Activated naive CD4-positive, alpha-beta T cell treated with anti-CD3 and anti-CD28 coated beads, Interleukin-2, amount 50 U/mL, for 24 hours (primary cell): ENCODE results near the gene COL8A2.
A peak's percentile ranks its signal among the peaks of the same experiment; 100 is the strongest.

Experiments
- H3K27ac Mint-ChIP-seq: one replicate; pipeline ENCODE4 v1.8.0; 2021; ENCODE audit warnings: mild to moderate bottlenecking, mixed read lengths
- H3K27me3 Mint-ChIP-seq: one replicate; pipeline ENCODE4 v1.8.0; 2021; ENCODE audit warnings: mixed read lengths
- H3K36me3 Mint-ChIP-seq: one replicate; pipeline ENCODE4 v1.8.0; 2021; ENCODE audit warnings: mixed read lengths
- H3K4me1 Mint-ChIP-seq: one replicate; pipeline ENCODE4 v1.8.0; 2021; ENCODE audit warnings: mixed read lengths
- H3K4me3 Mint-ChIP-seq: one replicate; pipeline ENCODE4 v1.8.0; 2021; ENCODE audit warnings: mild to moderate bottlenecking, mixed read lengths
- H3K9me3 Mint-ChIP-seq: one replicate; pipeline ENCODE4 v1.8.0; 2021; ENCODE audit warnings: mixed read lengths

COL8A2 gene

DNA sequence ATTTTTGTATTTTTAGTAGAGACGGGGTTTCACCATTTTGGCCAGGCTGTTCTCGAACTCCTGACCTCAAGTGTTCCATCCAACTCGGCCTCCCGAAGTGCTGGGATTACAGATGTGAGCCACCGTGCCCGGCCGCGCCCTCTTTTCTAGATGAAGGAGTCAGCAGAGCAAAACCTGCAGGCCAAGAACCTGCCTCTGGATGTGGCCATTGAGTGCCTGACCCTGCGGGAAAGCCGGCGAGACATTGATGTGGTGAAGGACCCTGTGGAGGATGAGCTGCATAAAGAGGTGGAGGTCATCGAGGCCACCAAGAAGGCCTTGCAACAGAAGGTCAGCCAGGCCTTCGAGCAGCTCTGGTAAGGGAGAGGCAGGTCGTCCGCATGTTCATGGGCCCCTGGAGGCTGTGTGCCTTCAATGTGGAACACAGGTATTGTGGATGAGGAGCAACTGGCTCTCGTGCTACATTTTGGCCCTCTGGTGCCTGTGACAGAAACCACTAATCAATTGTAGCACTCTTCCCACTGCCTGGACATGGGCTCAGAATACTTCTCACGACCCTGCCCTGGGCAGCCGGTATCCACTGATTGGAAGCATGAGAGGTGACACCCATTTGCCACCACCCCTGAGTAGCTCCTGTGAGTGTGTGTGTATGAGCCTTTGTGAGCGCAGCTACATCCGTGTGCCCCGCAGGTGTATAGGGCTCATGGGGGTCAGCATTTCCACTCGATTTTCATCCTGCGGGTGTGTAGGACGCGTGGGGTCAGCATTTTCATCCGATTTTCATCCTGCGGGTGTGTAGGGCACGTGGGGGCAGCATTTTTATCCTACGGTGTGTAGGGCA is 39.1 kb downstream of the COL8A2 start:
- peak overlapping the region; percentile 59 for H3K27ac Mint-ChIP-seq

DNA sequence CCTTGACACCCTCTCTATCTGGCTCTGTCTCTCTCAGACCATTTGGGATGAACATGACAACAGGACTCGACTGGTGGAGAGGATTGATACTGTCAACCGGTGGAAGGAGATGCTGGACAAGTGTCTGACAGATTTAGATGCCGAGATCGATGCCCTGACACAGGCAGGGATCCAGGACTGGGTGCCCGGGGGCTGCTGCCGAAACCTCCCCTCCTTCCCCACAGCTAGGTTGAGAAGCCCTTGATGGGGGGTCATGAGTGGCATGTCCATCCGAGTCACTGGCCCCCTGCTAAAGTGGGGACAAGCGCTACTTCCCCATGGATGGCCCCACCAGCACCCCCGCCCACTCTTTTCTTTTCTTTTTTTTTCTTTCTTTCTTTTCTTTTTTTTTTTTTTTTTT is 39.9 kb downstream of the COL8A2 start:
- no peak overlapping the region for H3K4me3 Mint-ChIP-seq
- no peaks in the 10 kb centered on the region for H3K9me3 Mint-ChIP-seq
- H3K27ac Mint-ChIP-seq: no peak overlapping the region
- H3K27me3 Mint-ChIP-seq: peaks cover 18% of the 10 kb centered on the region
- peaks cover 13% of the 10 kb centered on the region for H3K4me1 Mint-ChIP-seq
- no peaks in the 10 kb centered on the region for H3K36me3 Mint-ChIP-seq

More for the DNA sequence above, 39.1 kb downstream of the COL8A2 start:
- H3K9me3 Mint-ChIP-seq: no peaks in the 10 kb centered on the region
- H3K4me3 Mint-ChIP-seq: no peak overlapping the region
- peaks cover 18% of the 10 kb centered on the region for H3K27me3 Mint-ChIP-seq
- H3K36me3 Mint-ChIP-seq: no peaks in the 10 kb centered on the region
- H3K4me1 Mint-ChIP-seq: peaks cover 14% of the 10 kb centered on the region

DNA sequence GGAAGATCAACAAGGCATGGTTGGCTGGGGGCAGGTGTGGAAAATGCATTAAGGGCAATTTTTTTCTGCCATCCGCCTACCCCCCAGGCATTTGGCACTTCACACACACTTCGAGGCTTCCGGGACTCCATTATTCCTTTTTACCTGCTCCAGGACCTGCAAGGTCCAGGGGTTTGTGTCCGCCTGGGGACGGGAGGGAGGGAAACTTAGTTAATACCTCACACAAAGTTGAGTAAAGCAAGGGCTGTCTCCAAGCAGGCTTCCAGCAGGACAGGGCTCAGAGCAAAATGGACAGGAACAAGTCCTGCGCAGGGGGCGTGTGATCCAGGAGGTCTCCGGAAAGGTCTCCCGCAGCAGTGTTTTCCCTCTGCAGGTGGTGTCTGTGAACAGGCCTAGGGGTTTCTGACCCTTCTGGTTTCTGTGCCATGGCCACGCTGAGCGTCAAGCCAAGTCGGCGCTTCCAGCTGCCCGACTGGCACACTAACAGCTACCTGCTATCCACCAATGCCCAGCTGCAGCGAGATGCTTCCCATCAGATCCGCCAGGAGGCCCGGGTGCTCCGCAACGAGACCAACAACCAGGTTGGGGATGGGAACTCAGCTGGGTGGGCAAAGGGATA is 40.4 kb downstream of the COL8A2 start:
- Mint-ChIP-seq H3K4me3 (no peak overlapping the region), H3K36me3 (no peaks in the 10 kb centered on the region), H3K27me3 (peaks cover 18% of the 10 kb centered on the region), H3K4me1 (peaks cover 8% of the 10 kb centered on the region), H3K9me3 (no peaks in the 10 kb centered on the region), H3K27ac (no peak overlapping the region)

DNA sequence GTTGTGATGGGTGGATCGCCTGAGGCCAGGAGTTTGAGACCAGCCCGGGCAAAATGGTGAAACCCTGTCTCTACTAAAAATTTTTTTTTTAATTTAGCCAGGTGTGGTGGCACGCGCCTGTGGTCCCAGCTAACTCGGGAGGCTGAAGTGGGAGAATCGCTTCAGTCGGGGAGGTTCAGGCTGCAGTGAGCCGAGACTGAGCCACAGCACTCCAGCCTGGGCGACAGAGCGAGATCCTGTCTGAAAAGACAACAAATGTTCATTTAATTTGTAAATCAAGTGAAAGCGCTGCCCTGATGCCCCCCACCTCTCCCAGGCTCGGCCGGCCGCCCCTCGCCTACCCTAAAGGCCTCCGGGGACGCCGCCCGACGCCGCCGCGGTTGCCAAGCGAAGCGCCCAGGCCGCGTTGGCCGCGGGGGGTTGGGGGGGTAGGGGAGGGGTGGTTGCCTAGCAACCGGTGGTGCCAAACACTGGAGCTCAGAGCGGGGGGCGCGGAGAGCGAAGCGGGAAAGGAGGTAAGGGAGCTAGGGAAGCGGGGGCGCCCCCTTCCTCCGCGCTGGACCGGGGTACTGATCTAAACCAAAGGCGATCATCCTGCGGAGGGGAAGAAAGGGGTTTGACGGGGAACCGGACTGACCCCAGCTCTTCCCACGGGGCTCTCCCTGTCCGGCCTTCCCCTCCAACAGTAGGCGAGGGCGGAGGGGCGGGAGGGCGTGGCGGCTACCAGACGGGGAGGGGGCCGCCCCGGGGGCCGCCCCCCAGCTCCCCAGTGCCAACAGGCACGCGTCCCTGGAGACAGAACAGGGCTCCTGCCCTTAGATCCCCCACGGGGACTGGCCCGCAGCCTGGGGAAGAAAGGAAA is 41.2 kb downstream of the COL8A2 start, which contains the start of gene TEKT2:
TEKT2 (plus strand) TSS at position 460 of the 862 bp plus-strand sequence. CDS start 828 bp downstream, outside the sequence.
- Mint-ChIP-seq H3K4me1 (peaks cover 4% of the 10 kb centered on the region), H3K9me3 (no peaks in the 10 kb centered on the region), H3K27me3 (peaks cover 18% of the 10 kb centered on the region), H3K27ac (no peak within 1 kb of the TSS), H3K4me3 (no peak within 1 kb of the TSS), H3K36me3 (no peaks in the 10 kb centered on the region)

DNA sequence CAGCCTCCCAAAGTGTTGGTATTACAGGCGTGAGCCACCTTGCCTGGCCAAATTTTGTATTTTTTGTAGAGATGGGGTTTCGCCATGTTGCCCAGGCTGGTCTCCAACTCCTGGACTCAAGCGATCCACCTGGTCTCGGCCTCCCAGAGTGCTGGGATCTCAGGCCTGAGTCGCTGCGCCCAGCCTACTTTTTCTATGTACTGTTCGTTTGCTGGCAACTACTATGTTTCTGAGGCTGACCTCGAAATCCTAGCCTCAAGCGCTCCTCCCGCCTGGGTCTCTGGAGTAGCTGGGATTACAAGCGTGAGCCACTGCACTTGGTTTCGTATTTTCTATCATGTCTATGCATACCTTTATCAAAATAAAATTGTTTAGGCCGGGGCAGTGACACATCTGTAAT is 41.8 kb downstream of the COL8A2 start:
- Mint-ChIP-seq H3K27ac (no peak overlapping the region), H3K9me3 (no peaks in the 10 kb centered on the region), H3K36me3 (no peaks in the 10 kb centered on the region), H3K4me1 (peaks cover 4% of the 10 kb centered on the region), H3K27me3 (peaks cover 18% of the 10 kb centered on the region), H3K4me3 (no peak overlapping the region)

DNA sequence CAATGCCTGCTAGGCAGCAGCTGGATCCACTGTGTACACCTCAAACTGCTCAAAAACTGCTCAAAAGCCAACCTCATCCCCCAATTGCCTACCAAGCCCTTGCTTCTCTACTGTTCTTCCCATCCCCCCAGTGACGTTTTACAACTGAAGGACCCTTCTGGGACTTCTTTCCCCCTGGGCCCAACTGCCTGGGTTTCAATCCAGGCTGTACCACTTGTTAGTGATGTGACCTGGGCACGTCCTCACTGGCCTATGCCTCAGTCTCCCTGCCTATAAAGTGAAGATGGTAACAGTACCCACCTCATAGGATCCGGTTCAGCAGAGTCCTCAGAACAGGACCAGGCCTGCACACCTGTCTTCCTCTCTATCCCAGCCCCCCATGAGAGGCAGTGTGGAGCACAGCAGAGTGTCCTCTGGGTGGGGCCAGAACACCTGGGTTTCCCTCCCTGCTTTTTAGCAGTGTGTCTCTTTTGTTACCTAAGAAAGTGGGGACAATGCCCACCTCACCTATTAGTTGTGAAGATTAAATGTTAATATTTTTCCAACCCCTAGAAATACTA is 43.0 kb downstream of the COL8A2 start:
- peaks cover 18% of the 10 kb centered on the region for H3K27me3 Mint-ChIP-seq
- H3K4me3 Mint-ChIP-seq: no peak overlapping the region
- no peak overlapping the region for H3K27ac Mint-ChIP-seq
- H3K4me1 Mint-ChIP-seq: peaks cover 2% of the 10 kb centered on the region
- no peaks in the 10 kb centered on the region for H3K9me3 Mint-ChIP-seq
- no peaks in the 10 kb centered on the region for H3K36me3 Mint-ChIP-seq

DNA sequence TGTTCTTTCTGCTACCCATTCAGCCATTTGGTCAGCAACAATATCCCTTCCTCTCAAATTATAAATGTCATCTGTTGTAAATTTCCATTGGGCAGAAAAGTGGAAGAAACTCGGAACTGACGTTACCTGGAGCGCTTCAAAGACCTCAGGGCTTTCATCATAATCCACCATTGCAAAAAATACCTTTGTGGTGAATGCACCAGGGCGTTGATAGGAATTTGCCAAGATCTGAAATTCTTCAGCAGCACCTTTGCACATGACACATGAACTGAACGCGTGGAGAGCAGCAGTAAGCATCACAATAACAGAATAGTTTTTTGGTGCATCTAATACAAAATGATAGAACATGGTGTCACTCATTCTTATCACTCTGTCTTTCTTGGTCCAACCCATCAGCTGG is 44.2 kb downstream of the COL8A2 start:
- no peak overlapping the region for H3K4me3 Mint-ChIP-seq
- H3K9me3 Mint-ChIP-seq: no peaks in the 10 kb centered on the region
- H3K27ac Mint-ChIP-seq: no peak overlapping the region
- H3K4me1 Mint-ChIP-seq: no peaks in the 10 kb centered on the region
- H3K36me3 Mint-ChIP-seq: no peaks in the 10 kb centered on the region
- H3K27me3 Mint-ChIP-seq: peaks cover 16% of the 10 kb centered on the region

DNA sequence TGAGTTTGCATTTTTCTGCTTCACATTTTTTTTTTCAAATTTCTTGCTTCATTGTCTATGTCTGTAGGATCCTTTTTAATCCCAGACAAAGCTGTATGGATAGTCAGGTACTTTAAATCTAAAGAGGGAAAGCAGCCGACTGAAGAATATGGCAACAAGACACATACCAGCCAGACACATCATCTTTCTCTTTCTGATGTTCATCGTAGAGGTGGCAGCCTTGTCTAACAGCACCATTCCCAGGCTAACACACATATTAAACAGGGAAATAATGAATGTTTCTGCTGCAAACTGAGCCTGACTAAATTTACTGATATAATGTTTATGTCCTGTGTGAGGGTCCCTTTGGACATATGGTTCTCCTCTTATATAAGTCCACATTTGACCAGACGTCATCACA is 44.8 kb downstream of the COL8A2 start:
- H3K9me3 Mint-ChIP-seq: no peaks in the 10 kb centered on the region
- no peaks in the 10 kb centered on the region for H3K36me3 Mint-ChIP-seq
- no peaks in the 10 kb centered on the region for H3K4me1 Mint-ChIP-seq
- no peak overlapping the region for H3K4me3 Mint-ChIP-seq
- H3K27ac Mint-ChIP-seq: no peak overlapping the region
- H3K27me3 Mint-ChIP-seq: peaks cover 16% of the 10 kb centered on the region

DNA sequence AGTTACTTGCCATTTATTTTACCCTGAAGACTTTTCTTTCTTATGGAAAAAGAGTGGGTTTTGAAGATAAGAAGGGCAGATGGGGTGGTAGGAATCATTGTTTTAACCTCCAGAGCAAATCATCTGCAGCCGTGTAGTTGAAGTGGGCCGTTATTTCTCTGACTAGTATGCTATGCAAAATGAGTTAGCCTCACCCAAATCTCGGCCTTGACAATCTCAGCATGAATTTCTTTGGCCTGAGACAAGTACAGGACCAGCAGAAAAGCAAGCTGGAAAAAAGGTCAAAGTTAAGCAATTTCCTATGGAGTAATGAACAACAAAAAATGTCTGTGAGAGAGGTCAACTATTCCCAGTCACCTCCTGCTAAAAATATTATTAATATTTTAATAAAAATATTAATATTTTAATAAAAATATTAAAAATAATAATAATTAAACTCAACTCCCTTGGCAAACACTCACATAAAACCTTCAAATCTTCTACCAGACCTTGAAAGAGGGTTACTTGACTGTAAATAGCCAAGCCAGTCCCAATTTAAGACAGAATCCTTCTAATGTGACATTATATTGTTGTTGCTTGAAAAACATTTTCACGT is 47.9 kb downstream of the COL8A2 start:
- Mint-ChIP-seq H3K9me3 (no peaks in the 10 kb centered on the region), H3K36me3 (no peaks in the 10 kb centered on the region)

DNA sequence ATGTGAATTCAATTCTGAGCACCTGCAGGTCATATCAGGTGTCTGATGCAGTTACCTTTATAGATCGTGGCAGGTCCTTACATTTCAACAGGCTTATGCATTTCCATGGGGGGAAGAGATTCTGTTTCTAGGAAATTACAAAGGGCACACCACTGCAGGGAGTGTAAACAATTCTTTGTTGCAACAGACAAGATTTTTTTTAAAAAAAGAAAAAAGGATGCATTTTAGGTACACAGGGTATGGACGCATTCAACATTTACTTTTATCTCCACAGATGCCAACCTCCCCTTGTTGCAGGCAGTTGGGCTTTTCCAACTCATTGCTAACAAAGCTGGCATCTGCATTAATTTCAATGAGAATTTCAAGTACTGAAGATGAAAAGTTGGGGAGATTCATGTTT is 54.7 kb downstream of the COL8A2 start:
- Mint-ChIP-seq H3K4me3 (no peak overlapping the region), H3K4me1 (no peaks in the 10 kb centered on the region), H3K27me3 (no peaks in the 10 kb centered on the region), H3K27ac (no peak overlapping the region), H3K36me3 (no peaks in the 10 kb centered on the region), H3K9me3 (no peaks in the 10 kb centered on the region)

More for the DNA sequence above, 47.9 kb downstream of the COL8A2 start:
- Mint-ChIP-seq H3K4me1 (no peaks in the 10 kb centered on the region), H3K4me3 (no peak overlapping the region), H3K27ac (no peak overlapping the region), H3K27me3 (peaks cover 5% of the 10 kb centered on the region)

DNA sequence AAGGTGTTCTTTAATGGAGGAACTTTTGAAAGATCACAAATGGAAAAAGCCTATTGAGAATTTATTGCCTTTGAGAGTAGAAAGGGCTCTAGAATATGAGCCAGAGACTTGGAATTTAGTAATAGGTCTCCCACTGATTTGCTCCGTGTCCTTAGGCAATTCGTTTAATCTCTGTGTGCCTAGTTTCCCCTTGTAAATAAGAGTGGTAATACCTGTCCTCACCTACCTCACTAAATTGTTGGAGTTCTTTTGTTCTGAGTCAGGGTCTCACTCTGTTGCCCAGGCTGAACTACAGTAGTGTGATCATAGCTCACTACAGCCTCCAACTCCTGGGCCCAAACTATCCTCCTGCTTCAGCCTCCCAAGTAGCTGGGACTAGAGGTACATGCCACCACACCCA is 56.2 kb downstream of the COL8A2 start:
- no peaks in the 10 kb centered on the region for H3K27me3 Mint-ChIP-seq
- H3K36me3 Mint-ChIP-seq: peaks cover 1% of the 10 kb centered on the region
- no peak overlapping the region for H3K27ac Mint-ChIP-seq
- H3K4me1 Mint-ChIP-seq: no peaks in the 10 kb centered on the region
- no peak overlapping the region for H3K4me3 Mint-ChIP-seq
- no peaks in the 10 kb centered on the region for H3K9me3 Mint-ChIP-seq

DNA sequence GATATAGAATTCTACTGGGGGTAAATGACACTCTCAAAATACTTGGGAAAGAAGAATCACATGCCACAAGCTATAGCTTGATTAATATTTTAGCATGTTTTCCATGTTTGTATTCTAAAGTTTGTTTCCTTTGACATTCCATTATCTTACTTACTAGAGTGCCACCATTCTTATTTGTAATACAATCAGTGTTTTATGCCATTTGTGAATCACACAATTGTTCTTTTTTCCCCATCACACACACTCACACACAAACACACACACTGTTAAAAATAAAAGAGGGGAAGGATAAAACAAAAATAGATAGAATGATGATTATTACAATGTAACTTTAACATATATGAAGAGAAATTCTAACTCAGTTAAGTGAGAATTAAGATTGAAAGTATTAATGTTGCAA is 57.2 kb downstream of the COL8A2 start:
- no peak overlapping the region for H3K27ac Mint-ChIP-seq
- no peaks in the 10 kb centered on the region for H3K27me3 Mint-ChIP-seq
- H3K36me3 Mint-ChIP-seq: peaks cover 1% of the 10 kb centered on the region
- no peak overlapping the region for H3K4me3 Mint-ChIP-seq
- no peaks in the 10 kb centered on the region for H3K4me1 Mint-ChIP-seq
- H3K9me3 Mint-ChIP-seq: no peaks in the 10 kb centered on the region

DNA sequence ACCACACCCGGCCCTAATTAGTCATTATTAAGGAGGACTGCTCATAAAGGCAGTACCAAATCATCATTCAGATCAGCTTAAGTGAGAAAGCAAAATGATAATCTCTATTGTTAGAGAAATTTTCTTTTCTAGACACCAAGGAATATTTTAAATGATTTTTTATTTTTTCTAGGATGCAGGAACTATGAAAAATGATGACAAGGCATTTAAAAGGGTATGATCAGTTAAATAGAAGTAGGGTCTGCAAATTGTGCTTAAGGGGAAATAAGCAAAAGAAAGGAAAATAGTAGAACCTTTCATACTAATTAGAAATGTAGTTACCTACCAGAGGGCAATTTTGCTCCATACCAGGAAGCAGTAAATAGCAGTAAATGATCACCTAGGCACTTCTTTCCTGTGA is 62.7 kb downstream of the COL8A2 start:
- H3K27me3 Mint-ChIP-seq: no peaks in the 10 kb centered on the region
- H3K9me3 Mint-ChIP-seq: no peaks in the 10 kb centered on the region
- peaks cover 3% of the 10 kb centered on the region for H3K36me3 Mint-ChIP-seq
- H3K4me1 Mint-ChIP-seq: no peaks in the 10 kb centered on the region
- no peak overlapping the region for H3K27ac Mint-ChIP-seq
- H3K4me3 Mint-ChIP-seq: no peak overlapping the region

DNA sequence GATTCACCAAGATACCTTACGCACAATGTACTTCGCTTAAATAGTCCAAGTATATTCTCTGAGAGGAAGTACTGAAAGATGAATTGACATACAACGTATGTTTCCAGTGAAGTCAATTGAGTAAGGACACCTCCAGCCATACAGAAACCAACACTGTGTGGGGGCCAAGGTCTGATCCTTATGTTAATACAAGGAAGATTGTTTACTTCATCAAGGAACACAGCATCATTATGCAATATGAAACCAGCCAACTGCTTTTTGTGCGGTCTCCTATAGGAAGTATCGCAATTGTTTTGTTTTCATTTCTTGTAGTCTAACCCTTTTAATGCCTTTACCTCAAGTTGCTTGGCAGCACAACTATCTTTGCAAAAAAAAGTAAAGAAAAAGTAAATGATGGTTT is 69.3 kb downstream of the COL8A2 start:
- H3K36me3 Mint-ChIP-seq: peaks cover 15% of the 10 kb centered on the region
- H3K4me1 Mint-ChIP-seq: no peaks in the 10 kb centered on the region
- no peak overlapping the region for H3K27ac Mint-ChIP-seq
- H3K27me3 Mint-ChIP-seq: no peaks in the 10 kb centered on the region
- no peak overlapping the region for H3K4me3 Mint-ChIP-seq
- H3K9me3 Mint-ChIP-seq: no peaks in the 10 kb centered on the region

DNA sequence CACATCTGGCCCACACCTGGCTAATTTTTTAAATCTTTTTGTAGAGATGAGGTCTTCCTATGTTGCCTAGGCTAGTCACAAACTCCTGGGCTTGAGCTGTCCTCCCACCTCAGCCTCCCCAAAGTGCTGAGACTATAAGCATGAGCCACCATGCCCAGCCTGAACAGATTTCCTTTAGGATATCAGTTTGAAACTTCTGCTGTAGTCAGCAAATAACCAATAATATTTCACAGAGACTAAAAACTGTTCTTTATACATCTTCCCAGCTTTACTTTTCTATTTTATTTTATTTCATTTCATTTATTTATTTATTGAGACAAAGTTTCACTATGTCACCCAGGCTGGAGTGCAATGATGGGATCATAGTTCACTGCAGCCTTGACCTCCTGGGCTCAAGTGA is 71.0 kb downstream of the COL8A2 start:
- Mint-ChIP-seq H3K4me1 (no peaks in the 10 kb centered on the region), H3K9me3 (no peaks in the 10 kb centered on the region), H3K27me3 (no peaks in the 10 kb centered on the region), H3K27ac (no peak overlapping the region), H3K4me3 (no peak overlapping the region), H3K36me3 (peaks cover 16% of the 10 kb centered on the region)
